Measurements from ENCODE around the gene SYT15. TPM values are rescaled to one million over a fixed set of nuclear protein-coding genes. Genes with fewer than 3 reads are reported as not detected.

The SYT15 gene
- total RNA-seq, 1 experiment from 2014 or later, result 1.6 TPM

- no peak overlapping the region for H3K27ac ChIP-seq (ENCODE audit: low read depth, low read length)
- H3K4me2 ChIP-seq (ENCODE audit: low read length), result no peak overlapping the region
- ChIA-PET POLR2A (no interaction called here), RAD21 (ENCODE audit: low non-redundant PET in 1 of 2, low total read pairs in 2 of 2, uncharacterized antibody in 2 of 2, unreplicated experiment in 2 of 2) (no interaction called here), CTCF (no interaction called here)
- peaks cover 5% of the 10 kb centered on the region; the same call in 1 of the 2 replicates for H3K27me3 ChIP-seq (ENCODE audit: insufficient read depth, low read length)
- H3K36me3 ChIP-seq (ENCODE audit: control insufficient read depth in 1 of 2, insufficient read depth in 2 of 2, low read length in 2 of 2), result no peaks in the 10 kb centered on the region
- ATAC-seq (no peak), DNase-seq (ENCODE audit: low read depth, low spot score) (no peak)
- H2AFZ ChIP-seq (ENCODE audit: low read depth, low read length, poor library complexity, severe bottlenecking), result no peak overlapping the region
- intact Hi-C loops (cut with micrococcal nuclease), result no loop called here
- H3K79me2 ChIP-seq (ENCODE audit: insufficient read depth, low read length), result no peaks in the 10 kb centered on the region
- H4K20me1 ChIP-seq (ENCODE audit: insufficient read depth), result no peaks in the 10 kb centered on the region
- TF ChIP-seq SRF (IDR thresholded peaks at IDR 0.05; ENCODE audit: low read depth) (no peak), ATF3 (IDR thresholded peaks at IDR 0.05) (no peak), REST (IDR thresholded peaks at IDR 0.05; ENCODE audit: low read depth) (no peak), RAD21 (IDR thresholded peaks at IDR 0.05; ENCODE audit: low read depth) (no peak), ELF1 (IDR thresholded peaks at IDR 0.05; ENCODE audit: borderline replicate concordance, low read depth) (no peak), POLR2A (IDR thresholded peaks at IDR 0.05; ENCODE audit: borderline replicate concordance, extremely low read depth, insufficient read depth, insufficient read length) (no peak), EZH2 (IDR thresholded peaks at IDR 0.05) (no peak), YY1 (IDR thresholded peaks at IDR 0.05; ENCODE audit: extremely low read depth, insufficient replicate concordance, low read depth, low read length) (no peak), JUND (IDR thresholded peaks at IDR 0.05) (no peak), TCF7L2 (IDR thresholded peaks at IDR 0.05; ENCODE audit: borderline replicate concordance, extremely low read depth, insufficient read depth, insufficient read length) (no peak)
- no peaks in the 10 kb centered on the region for H3K9me3 ChIP-seq (ENCODE audit: control insufficient read depth in 1 of 2, insufficient read depth in 1 of 2, low read depth in 1 of 2, low read length in 2 of 2)
- H3K9me2 ChIP-seq (ENCODE audit: insufficient read depth), result no peaks in the 10 kb centered on the region
- H3K4me1 ChIP-seq (ENCODE audit: control insufficient read depth in 1 of 2, insufficient read depth in 2 of 2, low read length in 2 of 2), result peaks cover 0 to 9% of the 10 kb centered on the region in 2 experiments; a peak in 1 of 4 replicates
- BruUV-seq (replicated peaks), result no TSS peak
- H3K4me3 ChIP-seq (replicated peaks in 1 of 2; ENCODE audit: low read depth in 1 of 2, low read length in 2 of 2), result no peak overlapping the region
- no peak overlapping the region for H3K9ac ChIP-seq (ENCODE audit: low read length)
Observed at GRCh38 chr10:46559231-46559671, 19.7 kb upstream of the SYT15 start.

Data from HCT116 (cell line).